NCI-H345 (cell line): ENCODE measurements around the gene CLCF1.

Source experiments
- DNase-seq: peaks from one replicate; lab custom pipeline; 2025; lab: John Stamatoyannopoulos, UW

Gene CLCF1

GRCh38 chr11:67372993-67373647, at the start of gene CLCF1:
TSS of gene CLCF1 (minus strand) at chr11:67373598. CDS start at chr11:67373539, 59 bp downstream.
- peak; percentile 26 for DNase-seq

GRCh38 chr11:67422891-67423290, 49.5 kb upstream of the CLCF1 start:
- no peak for DNase-seq

GRCh38 chr11:67421430-67422031, 48.1 kb upstream of the CLCF1 start:
- no peak for DNase-seq

GRCh38 chr11:67420646-67421429, 47.4 kb upstream of the CLCF1 start:
- DNase-seq: peak; percentile 92

- DNase-seq: no peak
Observed at GRCh38 chr11:67420147-67420645, 46.8 kb upstream of the CLCF1 start.

- no peak for DNase-seq
Observed at GRCh38 chr11:67419325-67420049, 46.1 kb upstream of the CLCF1 start.

GRCh38 chr11:67418476-67419281, 45.3 kb upstream of the CLCF1 start:
- DNase-seq: peak; percentile 74

- no peak for DNase-seq
Observed at GRCh38 chr11:67417425-67417824, 44.0 kb upstream of the CLCF1 start.

GRCh38 chr11:67416416-67417335, 43.3 kb upstream of the CLCF1 start:
- peak; percentile 94 for DNase-seq

- no peak for DNase-seq
Observed at GRCh38 chr11:67415501-67416304, 42.3 kb upstream of the CLCF1 start, which contains the start of gene CARNS1. TSS of gene CARNS1 (plus strand) at chr11:67415678. CDS start at chr11:67416200, 522 bp downstream.

GRCh38 chr11:67413266-67413849, 40.0 kb upstream of the CLCF1 start:
- DNase-seq: no peak

- no peak for DNase-seq
Observed at GRCh38 chr11:67412495-67413179, 39.2 kb upstream of the CLCF1 start.

GRCh38 chr11:67411785-67412152, 38.4 kb upstream of the CLCF1 start:
- no peak for DNase-seq

GRCh38 chr11:67410984-67411784, 37.8 kb upstream of the CLCF1 start:
- no peak for DNase-seq

GRCh38 chr11:67410369-67410831, 37.0 kb upstream of the CLCF1 start:
- no peak for DNase-seq

- DNase-seq: no peak
Observed at GRCh38 chr11:67409781-67410368, 36.5 kb upstream of the CLCF1 start.

GRCh38 chr11:67409261-67409666, 35.9 kb upstream of the CLCF1 start:
- DNase-seq: no peak
